ENCODE measurements around the gene SRL. TPM values are rescaled to one million over a fixed set of nuclear protein-coding genes. Genes with fewer than 3 reads are reported as not detected.

The SRL gene
- polyA plus RNA-seq, 3 donors: not detected

GRCh38 chr16:4260360-4260759, 18.5 kb upstream of the SRL start:
- H3K27me3 Mint-ChIP-seq (ENCODE audit: low read depth in 3 of 3): peaks cover 0 to 4% (median 0%) of the 10 kb centered on the region in 3 donors
- H3K4me1 Mint-ChIP-seq: peaks cover 2% of the 10 kb centered on the region
- H3K27ac ChIP-seq (ENCODE audit: low read depth in 1 of 2, low read length in 2 of 2): no peak overlapping the region
- H3K9me3 Mint-ChIP-seq: peaks cover 0 to 2% (median 0%) of the 10 kb centered on the region in 7 donors
- no peaks in the 10 kb centered on the region for H3K4me1 ChIP-seq (ENCODE audit: control insufficient read depth in 1 of 2, insufficient read depth in 2 of 2, low read length in 2 of 2)
- H3K36me3 ChIP-seq (replicated peaks in 1 of 2; ENCODE audit: control insufficient read depth in 1 of 2, insufficient read depth in 2 of 2, low read length in 2 of 2): peaks cover 33 to 43% of the 10 kb centered on the region in 2 donors
- H3K9me3 ChIP-seq (replicated peaks in 1 of 2; ENCODE audit: control insufficient read depth in 1 of 2, insufficient read depth in 1 of 2, low read length in 2 of 2): no peaks in the 10 kb centered on the region
- H3K27ac Mint-ChIP-seq: no peak overlapping the region
- no peak overlapping the region for H3K4me3 ChIP-seq (replicated peaks in 1 of 3; ENCODE audit: low read depth in 2 of 3, low read length in 3 of 3)
- intact Hi-C loops (cut with micrococcal nuclease): no loop called here
- no peak overlapping the region for H3K9ac ChIP-seq (ENCODE audit: insufficient read depth, low read length, poor library complexity, severe bottlenecking)
- H3K27me3 ChIP-seq (ENCODE audit: control insufficient read depth in 2 of 2, insufficient read depth in 2 of 2, low read length in 2 of 2): no peaks in the 10 kb centered on the region
- TF ChIP-seq CTCF (IDR thresholded peaks at IDR 0.05): no peak
- H2AFZ ChIP-seq (ENCODE audit: insufficient read depth, low read depth, low read length, poor library complexity, severe bottlenecking): no peak overlapping the region
- no peak overlapping the region for H3K4me2 ChIP-seq (replicated peaks; ENCODE audit: extremely low read depth, low read length, poor library complexity, severe bottlenecking)
- WGBS (ENCODE audit: insufficient coverage): 97% methylated on average over 13 of the region's 14 CpGs
- H4K20me1 ChIP-seq (ENCODE audit: insufficient read depth, low read length): peaks cover 12% of the 10 kb centered on the region
- H3K36me3 Mint-ChIP-seq: peaks cover 23 to 62% of the 10 kb centered on the region in 2 donors
- no peak overlapping the region for H3K4me3 Mint-ChIP-seq
- DNase-seq: no peak
- peaks cover 16% of the 10 kb centered on the region for H3K79me2 ChIP-seq (ENCODE audit: insufficient read depth, low read length)

GRCh38 chr16:4257646-4258556, 16.0 kb upstream of the SRL start:
- Histone ChIP-seq H3K4me3 (replicated peaks in 1 of 3; ENCODE audit: low read depth in 2 of 3, low read length in 3 of 3) (no peak overlapping the region), H3K27ac (ENCODE audit: low read depth in 1 of 2, low read length in 2 of 2) (no peak overlapping the region), H3K79me2 (ENCODE audit: insufficient read depth, low read length) (no peaks in the 10 kb centered on the region), H3K9me3 (replicated peaks in 1 of 2; ENCODE audit: control insufficient read depth in 1 of 2, insufficient read depth in 1 of 2, low read length in 2 of 2) (no peaks in the 10 kb centered on the region), H3K4me1 (ENCODE audit: control insufficient read depth in 1 of 2, insufficient read depth in 2 of 2, low read length in 2 of 2) (peaks cover 3% of the 10 kb centered on the region in 2 donors), H3K4me2 (replicated peaks; ENCODE audit: extremely low read depth, low read length, poor library complexity, severe bottlenecking) (no peak overlapping the region), H3K36me3 (replicated peaks in 1 of 2; ENCODE audit: control insufficient read depth in 1 of 2, insufficient read depth in 2 of 2, low read length in 2 of 2) (peaks cover 33 to 42% of the 10 kb centered on the region in 2 donors), H3K9ac (ENCODE audit: insufficient read depth, low read length, poor library complexity, severe bottlenecking) (no peak overlapping the region), H4K20me1 (ENCODE audit: insufficient read depth, low read length) (no peaks in the 10 kb centered on the region), H2AFZ (ENCODE audit: insufficient read depth, low read depth, low read length, poor library complexity, severe bottlenecking) (no peak overlapping the region), H3K27me3 (ENCODE audit: control insufficient read depth in 2 of 2, insufficient read depth in 2 of 2, low read length in 2 of 2) (no peaks in the 10 kb centered on the region)
- peak overlapping the region in 1 of 7 donors; percentile 50 for H3K27ac Mint-ChIP-seq
- intact Hi-C loops (cut with micrococcal nuclease): loop anchor here in 1 of 2 donors (10.0 kb wide), 1 partner anchor 243 kb away; no protein-coding TSS in a partner anchor
- H3K4me3 Mint-ChIP-seq: no peak overlapping the region
- peaks cover 23 to 57% of the 10 kb centered on the region in 2 donors for H3K36me3 Mint-ChIP-seq
- no peak for TF ChIP-seq CTCF (IDR thresholded peaks at IDR 0.05)
- WGBS (ENCODE audit: insufficient coverage): 93% methylated on average over 23 of the region's 34 CpGs
- H3K9me3 Mint-ChIP-seq: peaks cover 0 to 2% (median 0%) of the 10 kb centered on the region in 7 donors
- no peak for DNase-seq
- peaks cover 3% of the 10 kb centered on the region for H3K4me1 Mint-ChIP-seq
- peaks cover 0 to 4% (median 0%) of the 10 kb centered on the region in 3 donors for H3K27me3 Mint-ChIP-seq (ENCODE audit: low read depth in 3 of 3)
